ENCODE data around the gene KANSL1.

- TF ChIP-seq, protein P1, sequence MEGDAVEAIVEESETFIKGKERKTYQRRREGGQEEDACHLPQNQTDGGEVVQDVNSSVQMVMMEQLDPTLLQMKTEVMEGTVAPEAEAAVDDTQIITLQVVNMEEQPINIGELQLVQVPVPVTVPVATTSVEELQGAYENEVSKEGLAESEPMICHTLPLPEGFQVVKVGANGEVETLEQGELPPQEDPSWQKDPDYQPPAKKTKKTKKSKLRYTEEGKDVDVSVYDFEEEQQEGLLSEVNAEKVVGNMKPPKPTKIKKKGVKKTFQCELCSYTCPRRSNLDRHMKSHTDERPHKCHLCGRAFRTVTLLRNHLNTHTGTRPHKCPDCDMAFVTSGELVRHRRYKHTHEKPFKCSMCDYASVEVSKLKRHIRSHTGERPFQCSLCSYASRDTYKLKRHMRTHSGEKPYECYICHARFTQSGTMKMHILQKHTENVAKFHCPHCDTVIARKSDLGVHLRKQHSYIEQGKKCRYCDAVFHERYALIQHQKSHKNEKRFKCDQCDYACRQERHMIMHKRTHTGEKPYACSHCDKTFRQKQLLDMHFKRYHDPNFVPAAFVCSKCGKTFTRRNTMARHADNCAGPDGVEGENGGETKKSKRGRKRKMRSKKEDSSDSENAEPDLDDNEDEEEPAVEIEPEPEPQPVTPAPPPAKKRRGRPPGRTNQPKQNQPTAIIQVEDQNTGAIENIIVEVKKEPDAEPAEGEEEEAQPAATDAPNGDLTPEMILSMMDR (IDR thresholded peaks at IDR 0.05) = no peak
- no peak for TF ChIP-seq POLR2A (IDR thresholded peaks at IDR 0.05)
- no peak for TF ChIP-seq POLR2AphosphoS5 (IDR thresholded peaks at IDR 0.05)
These were observed 75.2 kb downstream of the KANSL1 start for GRCh38 chr17:46117850-46118696.

Data from transverse colon (tissue), 4 donors.